Kidney epithelial cell (primary cell): ENCODE measurements around the gene ACSL3. TPM values are rescaled to one million over a fixed set of nuclear protein-coding genes. Genes with fewer than 3 reads are reported as not detected.
"Not testable (repeated sequence)": the region's sequence is repeated elsewhere in the genome, so short reads cannot be mapped to it uniquely, and the experiment has no call there.

ENCODE experiments used
- DNase-seq: peaks from one replicate; pipeline ENCODE4 v3.0.0-alpha.2; 2010; ENCODE audit warnings: low read depth
- H3K27me3 ChIP-seq: 2 replicates; pipeline ENCODE4 v1.6.0; 2011; ENCODE audit warnings: low read length; ENCODE audit not compliant: control insufficient read depth, insufficient read depth
- H3K36me3 ChIP-seq: 2 replicates; pipeline ENCODE4 v1.5.1; 2011; ENCODE audit warnings: low read length; ENCODE audit not compliant: control insufficient read depth, insufficient read depth
- H3K4me3 ChIP-seq: 2 replicates; pipeline ENCODE4 v1.5.1; 2011; ENCODE audit warnings: low read depth, mild to moderate bottlenecking, control low read depth, low read length
- total RNA-seq: library from RNA; depleted of rRNA; stranded (reverse); fragments of >200 nt; gene quantifications from 2 replicates; pipeline ENCODE4 v1.2.3, GENCODE V29; 2015
- TF ChIP-seq, protein P1 (sequence below): IDR thresholded peaks from 2 replicates; pipeline ENCODE4 v1.5.1; 2011; ENCODE audit warnings: mild to moderate bottlenecking, moderate library complexity, low read length, control low read depth, inconsistent platforms; ENCODE audit not compliant: insufficient read depth, poor library complexity, severe bottlenecking

The ACSL3 gene
- total RNA-seq, 1 donor from 2014 or later = 98.6 TPM

DNA sequence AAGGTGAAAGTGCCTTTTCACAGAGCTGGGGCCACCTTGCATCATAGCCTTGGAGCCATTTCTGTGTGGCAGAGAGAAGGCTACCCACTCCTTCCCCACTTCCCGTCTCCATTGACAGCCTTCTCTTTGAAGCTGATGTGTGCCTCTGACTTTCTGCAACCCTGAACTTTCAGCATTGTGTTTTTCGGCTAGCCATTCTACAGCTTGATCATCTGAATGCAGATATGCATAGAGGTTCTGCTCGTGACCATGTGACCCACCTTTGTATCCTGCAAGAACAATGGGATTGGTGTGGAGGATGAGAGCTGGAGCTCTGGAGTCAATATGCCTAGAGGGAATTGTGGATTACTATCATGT is 122.1 kb downstream of the ACSL3 start:
- DNase-seq = no peak
- Histone ChIP-seq H3K27me3 (no peaks in the 10 kb centered on the region), H3K4me3 (no peak overlapping the region), H3K36me3 (no peaks in the 10 kb centered on the region)
- TF ChIP-seq, protein P1, sequence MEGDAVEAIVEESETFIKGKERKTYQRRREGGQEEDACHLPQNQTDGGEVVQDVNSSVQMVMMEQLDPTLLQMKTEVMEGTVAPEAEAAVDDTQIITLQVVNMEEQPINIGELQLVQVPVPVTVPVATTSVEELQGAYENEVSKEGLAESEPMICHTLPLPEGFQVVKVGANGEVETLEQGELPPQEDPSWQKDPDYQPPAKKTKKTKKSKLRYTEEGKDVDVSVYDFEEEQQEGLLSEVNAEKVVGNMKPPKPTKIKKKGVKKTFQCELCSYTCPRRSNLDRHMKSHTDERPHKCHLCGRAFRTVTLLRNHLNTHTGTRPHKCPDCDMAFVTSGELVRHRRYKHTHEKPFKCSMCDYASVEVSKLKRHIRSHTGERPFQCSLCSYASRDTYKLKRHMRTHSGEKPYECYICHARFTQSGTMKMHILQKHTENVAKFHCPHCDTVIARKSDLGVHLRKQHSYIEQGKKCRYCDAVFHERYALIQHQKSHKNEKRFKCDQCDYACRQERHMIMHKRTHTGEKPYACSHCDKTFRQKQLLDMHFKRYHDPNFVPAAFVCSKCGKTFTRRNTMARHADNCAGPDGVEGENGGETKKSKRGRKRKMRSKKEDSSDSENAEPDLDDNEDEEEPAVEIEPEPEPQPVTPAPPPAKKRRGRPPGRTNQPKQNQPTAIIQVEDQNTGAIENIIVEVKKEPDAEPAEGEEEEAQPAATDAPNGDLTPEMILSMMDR = no peak

DNA sequence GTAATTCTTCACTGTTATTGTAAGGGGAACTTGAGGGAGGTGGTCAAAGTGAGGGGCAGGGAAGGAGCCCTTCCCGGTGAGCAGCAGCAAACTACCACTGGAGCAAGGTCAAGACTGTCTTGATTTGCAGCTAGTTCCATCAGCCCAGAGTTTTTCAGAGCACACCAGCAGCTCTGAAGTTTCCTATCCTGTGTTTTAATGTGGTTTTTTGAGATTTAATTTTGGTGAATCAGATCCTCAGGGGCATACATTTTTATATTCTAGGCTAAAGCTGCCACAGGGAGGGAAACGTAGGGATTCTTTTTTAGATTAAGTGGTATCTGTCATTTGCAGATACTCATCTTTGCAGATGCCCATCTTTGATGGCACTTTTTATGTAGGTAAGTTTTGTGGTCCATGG is 124.1 kb downstream of the ACSL3 start:
- no peak overlapping the region for H3K4me3 ChIP-seq
- TF ChIP-seq, protein P1 = no peak
- DNase-seq = no peak
- H3K27me3 ChIP-seq = no peaks in the 10 kb centered on the region
- no peaks in the 10 kb centered on the region for H3K36me3 ChIP-seq

DNA sequence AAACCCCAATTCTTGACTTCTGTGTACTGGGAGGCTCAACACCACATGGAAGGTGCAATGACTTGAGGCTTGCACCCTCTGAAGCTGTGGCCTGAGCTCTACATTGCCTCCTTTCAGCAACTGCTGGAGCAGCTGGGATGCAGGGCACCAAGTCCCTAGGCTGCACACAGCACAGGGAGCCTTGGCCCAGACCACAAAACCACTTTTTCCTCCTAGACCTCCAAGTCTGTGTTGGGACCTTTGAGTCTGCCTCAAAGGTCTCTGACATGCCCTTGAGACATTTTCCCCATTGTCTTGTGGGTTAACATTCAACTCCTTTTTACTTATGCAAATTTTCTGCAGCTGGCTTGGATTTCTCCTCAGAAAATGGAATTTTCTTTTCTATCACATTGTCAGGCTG is 128.6 kb downstream of the ACSL3 start:
- H3K4me3 ChIP-seq = no peak overlapping the region
- H3K27me3 ChIP-seq = no peaks in the 10 kb centered on the region
- no peak for DNase-seq
- H3K36me3 ChIP-seq = no peaks in the 10 kb centered on the region
- TF ChIP-seq, protein P1 = no peak

- not testable (repeated sequence) for DNase-seq, H3K36me3 ChIP-seq, H3K4me3 ChIP-seq, H3K27me3 ChIP-seq
Measured at GRCh38 chr2:222990206-222990605, 129.4 kb downstream of the ACSL3 start.

DNA sequence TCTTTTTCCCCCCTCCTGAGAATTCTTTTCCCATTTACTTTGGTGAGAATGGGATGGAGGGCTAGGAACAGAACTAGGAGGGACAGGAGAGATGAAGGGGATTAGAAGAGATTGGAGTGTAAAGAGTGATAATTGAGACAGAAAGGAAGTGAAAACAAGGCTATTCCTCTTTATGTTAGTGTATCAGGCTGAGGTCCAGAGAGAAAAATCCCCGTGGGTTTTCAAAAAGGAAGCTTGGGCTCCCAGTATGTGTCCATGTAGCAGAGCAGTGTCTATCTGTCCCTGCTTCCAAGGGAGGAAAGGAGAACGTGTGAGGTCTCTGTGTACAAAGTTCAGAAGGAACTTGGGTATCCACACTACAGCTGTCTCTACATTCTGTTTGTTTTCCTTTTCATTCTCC is 131.3 kb downstream of the ACSL3 start:
- H3K36me3 ChIP-seq = no peaks in the 10 kb centered on the region
- DNase-seq = no peak
- H3K4me3 ChIP-seq = no peak overlapping the region
- TF ChIP-seq, protein P1 = no peak
- no peaks in the 10 kb centered on the region for H3K27me3 ChIP-seq

Other genes starting within 250 kb of the ACSL3 start
- gene FARSB, start 204.9 kb upstream of the ACSL3 start, total RNA-seq = 20.0 and 23.8 TPM in 2 replicates
- gene MOGAT1, start 189.4 kb upstream of the ACSL3 start, total RNA-seq = not detected in 2 replicates
- 0.07 and 0.25 TPM in 2 replicates for gene KCNE4, start 191.2 kb downstream of the ACSL3 start, total RNA-seq